Stimulated activated CD4-positive, alpha-beta T cell treated with anti-CD3 and anti-CD28 coated beads, TNF-alpha, amount 100 ng/mL, for 4 hours (primary cell): ENCODE results near the gene HSPA12A.
"Not testable (repeated sequence)": the region's sequence is repeated elsewhere in the genome, so short reads cannot be mapped to it uniquely, and the experiment has no call there.

Experiments used
- DNase-seq, 3 experiments: peaks; one replicate each; pipeline ENCODE4 v3.0.0-alpha.2; 2020; ENCODE audit warnings: low read depth in 3 of 3

The HSPA12A gene

DNA sequence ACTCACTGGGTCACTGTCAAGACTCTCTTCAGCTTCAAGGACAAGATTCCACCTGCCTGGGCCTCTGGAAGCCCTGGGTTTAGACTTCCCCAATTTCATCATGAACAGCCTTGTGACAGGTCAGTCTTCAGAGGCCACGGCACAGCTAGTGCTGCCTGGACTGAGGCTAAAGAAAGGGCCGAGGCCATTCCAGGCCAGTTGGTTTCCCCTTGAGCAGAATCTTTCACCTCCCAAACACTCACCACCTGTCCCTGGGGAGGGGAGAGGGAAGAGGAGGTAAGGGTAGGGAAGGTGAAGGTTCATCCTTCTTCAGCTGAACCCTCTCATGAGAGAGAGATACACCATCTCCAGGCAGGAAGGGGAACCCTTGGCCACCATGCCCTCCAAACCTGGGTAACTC lies 24.3 kb downstream of the HSPA12A start:
- DNase-seq = no peak

DNA sequence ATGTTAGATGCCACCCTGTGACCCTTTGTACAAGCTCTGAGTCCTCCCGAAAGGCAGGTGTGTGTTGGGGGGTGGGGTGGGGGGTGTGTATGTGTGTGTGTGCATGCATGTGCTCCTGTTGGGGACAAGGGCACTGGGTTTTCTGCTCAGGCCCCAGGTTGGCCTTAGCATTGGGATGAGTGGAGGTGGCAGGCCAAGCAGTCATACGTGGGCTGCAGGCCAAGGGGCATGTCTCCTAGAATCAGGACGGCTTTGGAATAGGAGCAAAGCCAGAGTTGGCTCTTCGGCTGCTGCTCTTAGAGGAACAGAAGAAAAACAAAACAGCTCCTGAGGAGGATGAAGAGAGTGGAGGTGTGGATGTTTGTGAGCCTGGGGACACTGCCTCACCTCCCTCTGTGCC lies 26.0 kb downstream of the HSPA12A start:
- no peak for DNase-seq

DNA sequence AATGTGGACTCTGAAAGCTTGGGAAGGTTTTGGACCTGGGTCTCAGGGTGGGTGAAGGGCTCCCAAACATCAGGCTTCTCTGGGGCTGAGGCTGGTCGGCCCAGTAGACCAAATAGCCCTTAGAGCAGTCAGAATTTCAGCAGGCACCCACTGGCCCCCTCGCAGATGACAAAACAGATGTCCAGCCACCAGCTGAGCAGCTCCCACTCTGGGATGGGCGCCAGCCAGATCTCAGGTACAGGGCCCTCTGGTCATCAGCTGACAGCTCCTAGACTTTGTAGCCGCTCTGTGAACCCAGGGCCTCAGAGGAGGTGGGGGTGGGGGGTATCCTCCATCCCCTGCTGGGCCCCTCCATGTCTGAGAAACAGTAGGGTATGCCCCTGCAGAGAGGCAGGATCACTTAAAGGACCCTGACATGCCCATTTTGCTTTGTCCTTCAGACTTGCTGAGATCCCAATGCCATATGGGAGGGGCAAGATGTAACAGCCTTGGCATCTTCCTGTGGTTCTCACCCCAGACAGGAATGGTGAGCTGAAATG lies 26.5 kb downstream of the HSPA12A start:
- DNase-seq = no peak

DNA sequence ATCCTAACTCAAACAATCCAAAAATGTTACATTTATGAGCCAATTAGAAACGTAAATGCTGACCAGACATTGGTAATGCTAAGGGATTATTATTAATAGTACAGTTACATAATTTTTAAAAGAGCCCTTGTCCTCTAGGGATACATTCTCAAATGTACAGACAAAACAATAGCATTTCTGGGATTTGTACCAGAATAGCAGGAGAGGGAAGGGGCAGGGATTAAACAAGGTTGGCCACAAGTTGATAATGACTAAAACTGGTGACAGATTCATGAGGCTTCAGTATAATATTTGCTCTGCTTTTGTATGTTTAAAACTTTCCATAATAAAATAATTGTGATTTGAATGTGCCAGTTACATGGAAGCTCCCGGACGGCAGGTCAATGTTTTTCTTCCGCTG lies 27.0 kb downstream of the HSPA12A start:
- no peak for DNase-seq

DNA sequence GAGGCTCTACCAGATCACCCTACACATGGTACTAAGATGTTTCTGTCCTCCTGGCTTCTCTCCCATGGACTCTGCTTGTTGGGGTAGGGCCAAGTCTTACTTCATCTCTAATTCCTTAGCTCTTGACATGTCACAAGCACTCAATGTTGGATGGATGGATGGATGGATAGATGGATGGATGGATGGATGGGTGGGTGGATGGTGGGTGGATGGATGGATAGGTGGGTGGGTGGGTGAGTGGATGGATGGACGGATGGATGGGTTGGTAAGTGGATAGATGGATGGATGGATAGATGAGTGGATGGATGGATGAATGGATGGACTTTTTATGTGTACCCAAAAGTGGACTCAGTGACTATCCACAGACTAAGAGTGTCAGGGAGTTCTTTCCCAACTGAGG lies 28.5 kb downstream of the HSPA12A start:
- no peak for DNase-seq

DNA sequence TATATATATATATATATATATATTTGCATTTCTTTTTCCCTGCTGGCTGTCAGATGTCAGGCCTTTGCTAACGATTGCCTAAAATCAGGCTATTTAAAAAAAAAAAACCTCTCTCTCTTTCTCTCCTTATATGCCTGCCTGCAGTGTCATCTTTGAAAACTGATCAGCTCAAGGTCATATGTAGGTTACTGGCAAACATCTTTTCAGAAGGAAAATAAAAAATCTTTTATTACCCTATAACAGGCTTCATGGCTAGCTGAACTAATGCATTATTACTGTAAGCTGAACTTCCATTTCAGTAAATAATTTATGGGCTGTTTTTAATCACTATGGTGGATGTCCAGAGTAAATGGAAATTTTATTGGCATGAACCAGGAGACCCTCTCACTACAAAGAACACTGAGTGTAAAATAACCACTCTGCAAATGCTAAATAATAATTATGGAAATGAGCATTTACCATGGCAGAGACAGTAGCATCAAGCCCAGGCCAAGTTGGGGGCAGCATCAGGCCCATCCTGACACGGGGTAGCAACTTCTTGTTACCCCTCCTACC lies 29.3 kb downstream of the HSPA12A start:
- DNase-seq = no peak

DNA sequence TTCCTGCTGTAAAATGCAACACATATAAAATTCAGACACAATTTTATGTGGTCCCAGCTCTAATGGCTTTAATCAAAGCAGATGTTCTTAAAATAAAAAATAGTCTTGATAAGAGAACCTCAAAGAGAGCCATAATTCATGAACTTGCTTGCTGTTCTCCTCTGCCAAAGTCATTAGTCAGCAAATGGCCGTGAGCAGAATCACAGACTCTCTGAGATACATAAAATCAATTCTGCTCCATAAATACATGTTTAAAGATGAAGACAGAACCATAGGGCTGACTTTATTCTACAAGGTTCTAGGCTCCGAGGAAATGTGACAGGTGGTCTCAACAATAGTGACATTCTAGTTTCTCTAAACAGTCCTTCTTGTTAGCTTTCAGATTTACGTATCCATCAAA lies 29.8 kb downstream of the HSPA12A start:
- DNase-seq = no peak

DNA sequence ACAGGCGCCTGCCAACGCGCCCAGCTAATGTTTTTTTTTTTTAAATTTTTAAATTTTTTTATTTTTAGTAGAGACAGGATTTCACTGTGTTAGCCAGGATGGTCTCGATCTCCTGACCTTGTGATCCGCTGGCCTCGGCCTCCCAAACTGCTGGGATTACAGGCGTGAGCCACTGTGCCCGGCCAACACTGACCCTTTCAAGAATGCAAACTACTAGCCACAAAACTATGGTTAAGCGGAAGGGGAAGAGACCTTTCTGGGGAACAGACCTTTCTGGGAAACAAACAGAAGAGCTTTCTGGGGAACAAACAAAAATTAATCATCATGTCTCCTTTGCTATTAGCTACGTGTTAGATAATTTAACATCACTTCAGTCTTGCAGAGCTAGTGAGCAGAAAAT lies 30.6 kb downstream of the HSPA12A start:
- DNase-seq = not testable (repeated sequence)

DNA sequence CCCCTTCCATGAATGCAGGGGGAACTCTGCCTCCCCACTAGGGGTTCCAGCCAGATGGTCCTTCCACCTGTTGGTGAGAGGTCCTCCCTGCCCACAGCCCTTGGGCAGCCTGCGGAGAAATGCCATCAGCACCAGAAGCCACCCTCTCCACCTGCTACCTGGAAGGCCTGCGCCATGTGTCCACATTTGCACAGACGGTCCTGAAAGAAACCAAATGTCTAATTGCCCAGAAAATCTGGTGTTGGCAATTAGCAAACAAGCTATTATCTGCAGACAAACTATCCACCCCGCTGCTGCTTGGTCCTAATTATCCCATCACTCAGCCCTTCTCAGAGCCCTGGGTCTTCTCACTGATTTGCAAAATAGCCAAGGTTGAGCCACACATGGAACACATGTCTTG lies 32.3 kb downstream of the HSPA12A start:
- DNase-seq = no peak

DNA sequence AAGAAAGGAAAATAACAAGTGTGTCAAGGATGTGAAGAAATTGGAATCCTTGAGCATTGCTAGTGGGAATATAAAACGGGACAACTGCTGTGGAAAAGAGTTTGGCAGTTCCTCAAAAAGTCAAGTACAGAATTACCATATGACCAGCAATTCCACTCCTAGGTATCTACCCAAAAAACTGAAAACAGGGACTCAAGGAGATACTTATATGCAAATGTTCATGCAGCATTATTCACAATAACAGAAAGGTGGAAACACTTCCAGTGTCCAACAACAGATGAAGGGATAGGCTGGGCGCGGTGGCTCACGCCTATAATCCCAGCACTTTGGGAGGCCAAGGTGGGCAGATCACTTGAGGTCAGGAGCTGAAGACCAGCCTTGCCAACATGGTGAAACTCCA lies 33.5 kb downstream of the HSPA12A start:
- DNase-seq = no peak

DNA sequence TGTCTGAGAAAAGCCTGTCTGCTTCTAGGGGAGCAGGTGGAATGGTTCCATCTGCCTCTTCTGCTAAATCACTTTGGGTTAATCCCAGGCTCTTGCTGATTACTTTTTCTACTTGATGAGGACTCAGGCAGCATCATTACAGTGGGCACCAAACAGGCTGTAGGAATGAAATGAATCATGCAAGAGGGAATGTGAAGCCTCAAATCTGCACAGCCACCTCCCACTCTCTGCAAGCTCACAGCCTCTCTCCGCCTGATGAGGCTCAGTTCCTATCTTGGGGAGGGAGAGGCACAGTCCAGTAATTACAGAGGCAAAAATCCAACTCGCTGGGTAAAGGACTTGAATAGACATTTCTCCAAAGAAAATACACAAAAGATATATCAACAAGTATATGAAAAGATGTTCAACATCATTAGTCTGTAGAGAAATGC lies 34.0 kb downstream of the HSPA12A start:
- no peak for DNase-seq

DNA sequence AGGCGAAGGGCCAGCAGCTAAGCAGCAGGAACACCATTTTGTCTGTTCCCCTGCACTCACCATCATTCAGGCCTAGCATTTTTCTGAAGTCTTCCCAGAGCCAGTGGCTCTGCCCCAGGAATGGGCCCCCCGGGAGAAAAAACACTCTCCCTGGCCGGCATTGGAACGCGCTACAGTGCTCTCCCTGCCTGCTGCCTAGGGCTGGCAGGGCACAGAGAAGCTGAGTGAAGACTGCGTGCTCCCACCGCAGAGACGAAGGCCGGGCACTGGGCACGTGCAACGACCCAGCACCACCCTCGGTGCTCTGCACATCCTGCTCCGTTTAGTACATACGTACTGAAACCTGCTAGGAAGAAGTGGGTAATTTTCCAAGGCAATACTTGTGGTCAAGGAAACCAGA lies 34.4 kb downstream of the HSPA12A start:
- DNase-seq = no peak

DNA sequence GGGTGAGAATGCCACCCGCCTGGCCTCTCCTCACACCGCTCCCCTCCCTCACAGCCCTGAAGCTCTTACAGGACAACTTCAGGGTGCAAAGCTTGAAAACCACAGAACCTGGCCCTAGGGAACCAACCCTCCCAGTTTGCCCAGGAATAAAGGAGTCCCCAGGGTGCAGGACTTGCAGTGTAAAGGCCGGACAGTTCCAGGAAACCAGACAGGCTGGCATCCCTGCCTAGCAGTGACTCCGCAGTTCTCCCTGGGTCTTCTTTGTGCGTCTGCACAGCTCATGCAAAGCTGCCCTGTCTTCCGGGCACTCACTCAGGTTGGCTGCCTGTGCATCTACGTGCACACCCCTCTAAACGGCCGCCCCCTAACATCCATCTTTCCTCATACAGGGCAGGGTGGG lies 36.1 kb downstream of the HSPA12A start:
- DNase-seq = no peak

DNA sequence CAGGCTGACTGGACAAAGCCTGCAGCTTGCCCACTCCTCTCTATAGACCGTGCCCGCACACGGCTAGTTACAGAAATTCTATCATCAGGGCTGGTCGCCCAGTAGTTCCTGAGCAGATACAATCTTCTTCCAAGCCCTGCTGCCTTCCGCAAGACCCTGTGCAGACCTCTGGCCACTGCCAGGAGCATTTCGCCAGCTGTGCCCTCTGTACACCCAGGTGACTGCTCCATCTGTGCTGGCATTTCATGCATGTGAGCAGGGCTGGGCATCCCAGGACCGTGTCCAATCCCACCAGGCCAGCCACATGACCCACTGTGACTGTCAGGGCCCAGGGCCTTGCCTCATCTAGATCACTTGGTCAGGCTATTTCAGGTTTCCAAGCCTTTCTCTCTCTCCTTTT lies 36.9 kb downstream of the HSPA12A start:
- DNase-seq = no peak

DNA sequence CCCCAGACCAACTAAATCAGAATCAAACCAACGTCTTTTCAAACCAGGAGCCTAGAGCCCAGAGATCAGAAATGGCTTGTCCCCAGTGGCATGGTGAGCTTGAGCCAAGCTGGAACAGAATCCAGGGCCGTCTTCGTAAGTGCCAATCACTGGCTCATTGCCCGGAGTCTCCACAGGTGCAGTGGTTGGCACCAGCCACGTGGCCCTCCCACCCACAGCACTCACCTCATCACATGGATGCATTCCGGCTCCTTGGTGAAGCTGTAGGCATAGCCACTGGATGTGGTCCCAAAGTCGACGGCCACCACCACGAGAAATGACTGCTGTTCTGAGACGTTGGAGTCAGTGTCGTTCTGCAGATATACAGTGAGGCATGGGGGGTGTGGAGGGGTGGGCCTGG lies 37.4 kb downstream of the HSPA12A start:
- DNase-seq = no peak

DNA sequence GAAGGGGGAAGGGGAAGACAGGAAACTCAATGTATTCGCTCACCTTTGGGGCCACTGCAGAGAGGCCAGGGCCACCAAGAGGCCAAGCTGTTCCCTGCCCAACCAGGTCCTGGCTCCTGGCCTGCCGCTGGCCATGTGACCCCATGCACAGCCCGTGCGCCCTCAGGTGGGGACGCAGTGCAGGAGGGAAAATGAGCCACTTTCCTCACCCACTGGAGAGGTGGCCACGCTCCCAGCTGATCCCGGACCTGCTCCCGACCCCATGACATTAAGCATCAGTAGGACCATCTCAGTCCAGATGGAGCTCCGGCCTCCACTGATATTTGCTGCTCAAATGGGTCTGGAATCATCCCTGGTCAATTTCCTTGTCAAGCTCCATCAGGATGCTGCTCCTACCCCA lies 40.2 kb downstream of the HSPA12A start:
- no peak for DNase-seq

DNA sequence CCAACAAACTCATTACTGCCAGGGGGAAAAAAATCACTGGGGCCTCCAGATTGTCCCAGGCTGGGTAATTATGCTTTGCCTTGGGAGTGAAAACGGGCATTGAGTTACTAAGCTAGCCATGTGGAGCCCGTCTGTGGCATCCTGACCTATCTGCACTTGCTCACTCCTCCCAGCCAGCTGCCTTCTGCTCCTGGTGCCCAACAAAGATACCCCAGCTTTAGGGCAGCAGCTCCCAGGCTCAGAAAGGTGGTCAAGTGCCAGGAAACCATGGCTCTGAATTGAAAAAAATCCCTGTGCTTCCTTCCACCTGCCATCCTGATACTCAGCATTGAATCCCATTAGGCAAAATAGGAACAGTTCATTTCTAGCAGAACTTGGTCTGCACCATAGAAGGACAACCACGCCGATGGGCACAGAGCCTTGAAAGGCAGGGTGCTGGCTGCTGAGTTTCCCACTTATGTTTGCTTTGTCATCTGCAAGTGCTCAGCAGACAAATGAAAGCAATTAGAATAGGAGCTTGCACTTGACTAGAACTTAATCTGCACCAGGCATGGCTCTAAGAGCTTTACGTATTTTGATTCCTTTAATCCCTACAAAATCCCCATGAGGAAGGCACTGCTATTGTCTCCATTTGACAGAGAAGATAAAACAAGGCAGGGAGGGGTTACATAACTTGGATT lies 42.8 kb downstream of the HSPA12A start:
- no peak for DNase-seq

DNA sequence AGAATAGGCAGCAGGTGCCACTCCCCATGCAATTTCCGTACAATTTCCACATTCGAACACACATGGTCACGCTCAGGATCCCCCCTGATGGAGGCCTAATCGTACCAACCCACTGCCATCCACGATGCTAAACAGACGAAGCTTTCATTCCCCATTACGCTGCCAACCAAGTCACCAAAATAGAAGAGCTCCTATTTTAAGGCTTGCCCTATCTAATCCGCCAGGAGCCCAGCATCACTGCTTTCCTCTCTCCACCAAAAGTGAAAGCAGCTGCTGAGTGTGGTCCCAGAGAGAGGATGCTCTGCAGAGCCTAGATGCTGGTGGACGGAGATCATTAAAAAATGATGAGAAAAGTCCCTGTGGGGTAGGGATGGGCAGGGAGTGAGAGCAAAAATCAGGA lies 43.3 kb downstream of the HSPA12A start:
- DNase-seq = no peak

DNA sequence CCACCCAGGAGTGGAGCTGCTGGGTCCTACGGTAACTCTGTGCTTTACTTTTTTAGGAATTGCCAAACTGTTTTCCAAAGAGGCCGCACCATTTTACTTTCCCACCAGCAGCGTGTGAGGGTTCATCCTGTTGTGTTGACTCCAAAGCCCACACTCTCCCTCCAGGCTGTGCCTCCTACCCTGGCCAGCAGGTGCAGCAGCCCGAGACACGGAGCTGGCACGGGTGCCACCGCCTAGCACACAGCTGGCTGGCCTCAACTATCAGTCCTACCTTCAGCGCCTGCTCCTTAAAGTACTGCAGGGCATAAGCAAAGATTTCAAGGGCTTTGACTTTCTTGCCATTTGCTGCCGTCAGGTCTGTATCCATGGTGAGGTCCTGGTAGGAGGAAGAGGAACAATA lies 44.0 kb downstream of the HSPA12A start:
- DNase-seq = no peak

DNA sequence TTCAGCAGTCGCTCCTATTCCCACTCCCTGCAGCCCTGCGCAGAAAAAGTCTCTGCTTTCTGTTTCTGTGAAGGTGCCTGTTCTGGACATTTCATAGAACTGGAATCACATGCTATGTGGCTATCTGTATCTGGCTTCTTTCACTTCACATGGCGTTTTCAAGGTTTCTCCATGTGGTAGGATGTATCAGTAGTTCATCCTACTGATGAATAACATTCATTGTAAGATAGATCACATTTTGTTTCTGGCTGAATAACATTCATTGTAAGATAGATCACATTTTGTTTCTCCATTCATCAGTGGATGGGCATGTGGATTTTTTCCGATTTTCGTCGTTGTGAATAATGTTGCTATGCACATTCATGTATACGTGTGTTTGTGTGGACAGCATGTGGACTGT lies 44.5 kb downstream of the HSPA12A start:
- no peak for DNase-seq

DNA sequence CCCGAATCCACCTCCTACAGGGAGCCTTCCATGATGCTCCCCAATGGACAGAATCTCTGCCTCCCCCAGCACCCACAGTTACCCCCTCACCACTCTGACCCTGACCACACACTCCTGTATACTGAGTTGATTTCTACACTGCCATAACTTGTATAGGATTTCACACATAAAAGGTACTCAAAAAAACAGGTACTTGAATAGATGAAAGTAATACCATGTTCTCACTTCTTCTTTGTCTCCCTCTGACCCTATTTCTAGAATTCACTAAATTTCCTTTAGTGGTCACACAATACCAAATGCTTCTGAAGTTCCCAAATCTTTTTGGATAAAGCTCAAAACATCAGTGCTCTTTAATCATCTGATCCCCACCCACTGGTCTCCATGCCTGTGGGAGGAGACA lies 45.4 kb downstream of the HSPA12A start:
- no peak for DNase-seq

DNA sequence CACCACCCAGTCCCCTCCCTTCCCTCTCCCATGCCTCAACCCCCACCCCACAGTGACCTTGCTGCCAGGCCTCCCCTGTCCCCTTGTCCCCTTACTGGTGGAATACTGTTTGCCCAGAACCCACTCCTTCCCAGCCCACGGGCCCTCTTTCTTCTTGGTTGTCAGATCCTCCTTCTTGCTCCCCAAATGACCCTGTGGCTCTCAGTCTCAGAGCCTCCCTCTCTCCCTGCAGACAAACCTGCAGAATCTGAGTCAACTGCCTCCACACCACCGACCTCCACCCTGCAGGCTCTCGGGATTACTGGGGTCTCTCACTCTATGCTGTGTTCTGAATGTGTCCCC lies 47.5 kb downstream of the HSPA12A start:
- DNase-seq = no peak

DNA sequence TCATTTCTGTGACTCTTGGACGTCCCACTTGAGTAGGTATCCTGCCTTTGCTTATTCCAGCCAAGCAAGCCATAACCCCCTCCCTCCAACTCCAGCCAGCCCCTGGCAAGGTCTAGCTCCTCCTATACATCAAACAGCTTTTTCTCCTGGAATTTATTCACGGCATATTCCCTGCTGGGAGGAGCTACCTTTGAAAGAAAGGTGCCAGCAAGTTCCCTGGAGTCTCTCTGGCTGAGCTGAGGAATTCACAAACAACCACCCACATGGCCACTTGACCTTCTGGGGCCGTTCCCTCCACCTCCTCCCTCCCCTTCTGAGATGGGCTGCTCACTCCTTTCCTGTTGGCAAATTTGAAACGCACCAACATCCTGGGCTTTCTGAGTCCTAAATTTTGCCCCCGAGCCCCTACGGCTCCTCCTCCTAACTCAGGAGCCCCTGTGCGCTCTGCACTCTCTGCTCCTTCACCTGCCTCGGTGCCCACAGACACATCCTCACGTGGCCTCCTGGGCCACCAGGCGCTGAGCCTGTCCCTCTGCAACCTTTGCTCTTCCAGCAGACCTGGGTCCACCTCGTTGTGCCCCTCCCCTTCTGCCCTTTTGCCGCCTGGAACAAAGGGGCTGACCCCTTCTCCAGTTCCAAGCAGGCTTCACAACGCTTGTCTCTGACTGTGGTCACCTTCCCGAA lies 48.0 kb downstream of the HSPA12A start:
- DNase-seq = no peak
